DND-41 (cell line): ENCODE measurements around the gene LCN15.
"Not testable (repeated sequence)": the region's sequence is repeated elsewhere in the genome, so short reads cannot be mapped to it uniquely, and the experiment has no call there.

Experiments
- EZH2 ChIP-seq: IDR thresholded peaks from 3 replicates; pipeline ENCODE4 v1.6.1; 2012; ENCODE audit warnings: borderline replicate concordance, low read depth, mild to moderate bottlenecking, moderate library complexity, low read length, inconsistent platforms; ENCODE audit not compliant: severe bottlenecking
- TF ChIP-seq, protein P1 (sequence below): IDR thresholded peaks from 2 replicates; pipeline ENCODE4 v1.5.1; 2012; ENCODE audit warnings: borderline replicate concordance, low read length, moderate library complexity, mild to moderate bottlenecking; ENCODE audit not compliant: poor library complexity, severe bottlenecking; ENCODE audit errors: extremely low read depth

DNA sequence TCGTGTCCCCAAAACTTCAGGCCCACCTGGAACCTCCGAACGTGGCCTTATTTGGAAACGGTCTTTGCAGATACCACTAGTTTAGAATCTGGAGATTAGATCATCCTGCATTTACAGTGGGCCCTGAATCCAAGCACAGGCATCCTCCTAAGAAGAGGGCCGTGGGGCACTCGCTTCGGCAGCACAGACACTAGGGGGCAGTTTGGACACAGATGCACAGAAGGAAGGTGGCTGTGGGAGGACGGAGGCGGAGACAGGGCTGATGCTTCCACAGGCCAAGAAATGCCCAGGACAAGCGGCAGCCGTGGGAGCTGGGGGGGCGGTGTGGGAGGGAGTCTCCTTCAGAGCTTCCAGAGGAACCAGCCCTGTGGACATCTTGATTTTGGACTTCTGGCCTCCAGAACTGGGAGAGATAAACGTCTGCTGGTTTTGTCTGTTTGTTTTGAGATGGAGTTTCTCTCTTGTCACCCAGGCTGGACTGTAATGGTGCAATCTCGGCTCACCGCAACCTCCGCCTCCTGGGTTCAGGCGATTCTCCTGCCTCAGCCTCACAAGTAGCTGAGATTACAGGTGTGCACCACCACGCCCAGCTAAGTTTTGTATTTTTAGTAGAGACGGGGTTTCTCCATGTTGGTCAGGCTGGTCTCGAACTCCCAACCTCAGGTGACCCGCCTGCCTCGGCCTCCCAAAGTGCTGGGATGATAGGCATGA, 3.3 kb downstream of the LCN15 start:
- TF ChIP-seq, protein P1, sequence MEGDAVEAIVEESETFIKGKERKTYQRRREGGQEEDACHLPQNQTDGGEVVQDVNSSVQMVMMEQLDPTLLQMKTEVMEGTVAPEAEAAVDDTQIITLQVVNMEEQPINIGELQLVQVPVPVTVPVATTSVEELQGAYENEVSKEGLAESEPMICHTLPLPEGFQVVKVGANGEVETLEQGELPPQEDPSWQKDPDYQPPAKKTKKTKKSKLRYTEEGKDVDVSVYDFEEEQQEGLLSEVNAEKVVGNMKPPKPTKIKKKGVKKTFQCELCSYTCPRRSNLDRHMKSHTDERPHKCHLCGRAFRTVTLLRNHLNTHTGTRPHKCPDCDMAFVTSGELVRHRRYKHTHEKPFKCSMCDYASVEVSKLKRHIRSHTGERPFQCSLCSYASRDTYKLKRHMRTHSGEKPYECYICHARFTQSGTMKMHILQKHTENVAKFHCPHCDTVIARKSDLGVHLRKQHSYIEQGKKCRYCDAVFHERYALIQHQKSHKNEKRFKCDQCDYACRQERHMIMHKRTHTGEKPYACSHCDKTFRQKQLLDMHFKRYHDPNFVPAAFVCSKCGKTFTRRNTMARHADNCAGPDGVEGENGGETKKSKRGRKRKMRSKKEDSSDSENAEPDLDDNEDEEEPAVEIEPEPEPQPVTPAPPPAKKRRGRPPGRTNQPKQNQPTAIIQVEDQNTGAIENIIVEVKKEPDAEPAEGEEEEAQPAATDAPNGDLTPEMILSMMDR: peak; percentile 45
- TF ChIP-seq EZH2: not testable (repeated sequence)
